Inflammatory macrophage (primary cell): ENCODE measurements around the gene TDRKH.
"Not testable (repeated sequence)": the region's sequence is repeated elsewhere in the genome, so short reads cannot be mapped to it uniquely, and the experiment has no call there.

Source experiments
- DNase-seq, 2 donors: peaks; one replicate each; pipeline ENCODE4 v3.0.0-alpha.2; 2020 to 2022

TDRKH gene

GRCh38 chr1:151801846-151802245 lies 11.5 kb upstream of the TDRKH start:
- no peak for DNase-seq

GRCh38 chr1:151801310-151801820 lies 11.1 kb upstream of the TDRKH start:
- no peak for DNase-seq

- DNase-seq = no peak
Measured at GRCh38 chr1:151800830-151801229, 10.5 kb upstream of the TDRKH start.

GRCh38 chr1:151799179-151800022 lies 9.1 kb upstream of the TDRKH start:
- DNase-seq = no peak

- no peak for DNase-seq
Measured at GRCh38 chr1:151798571-151798970, 8.3 kb upstream of the TDRKH start.

- DNase-seq = peak in 1 of 2 donors; percentile 17
Measured at GRCh38 chr1:151790940-151791651, 796 bp upstream of the TDRKH start.

GRCh38 chr1:151787689-151788088 lies 2.6 kb downstream of the TDRKH start:
- DNase-seq = no peak

- peak; percentile 37 to 58 for DNase-seq
Measured at GRCh38 chr1:151783796-151784195, 6.5 kb downstream of the TDRKH start.

- no peak for DNase-seq
Measured at GRCh38 chr1:151782741-151783140, 7.6 kb downstream of the TDRKH start.

- DNase-seq = not testable (repeated sequence)
Measured at GRCh38 chr1:151782026-151782425, 8.3 kb downstream of the TDRKH start.

- DNase-seq = peak; percentile 23 to 73
Measured at GRCh38 chr1:151780736-151781135, 9.6 kb downstream of the TDRKH start.

GRCh38 chr1:151779852-151780251 lies 10.4 kb downstream of the TDRKH start:
- DNase-seq = no peak

- DNase-seq = no peak
Measured at GRCh38 chr1:151777317-151777716, 13.0 kb downstream of the TDRKH start.

GRCh38 chr1:151776665-151777062 lies 13.6 kb downstream of the TDRKH start:
- DNase-seq = no peak

GRCh38 chr1:151775894-151776664 lies 14.2 kb downstream of the TDRKH start:
- DNase-seq = no peak

GRCh38 chr1:151774256-151774922 lies 15.9 kb downstream of the TDRKH start:
- DNase-seq = no peak

- DNase-seq = no peak
Measured at GRCh38 chr1:151773702-151774101, 16.6 kb downstream of the TDRKH start.

GRCh38 chr1:151769270-151769669 lies 21.0 kb downstream of the TDRKH start:
- DNase-seq = not testable (repeated sequence)

- peak in 1 of 2 donors; percentile 55 for DNase-seq
Measured at GRCh38 chr1:151768351-151769066, 21.8 kb downstream of the TDRKH start.

- DNase-seq = no peak
Measured at GRCh38 chr1:151763990-151764389, 26.3 kb downstream of the TDRKH start.
